ENCODE data around the gene LCE3A.

DNA sequence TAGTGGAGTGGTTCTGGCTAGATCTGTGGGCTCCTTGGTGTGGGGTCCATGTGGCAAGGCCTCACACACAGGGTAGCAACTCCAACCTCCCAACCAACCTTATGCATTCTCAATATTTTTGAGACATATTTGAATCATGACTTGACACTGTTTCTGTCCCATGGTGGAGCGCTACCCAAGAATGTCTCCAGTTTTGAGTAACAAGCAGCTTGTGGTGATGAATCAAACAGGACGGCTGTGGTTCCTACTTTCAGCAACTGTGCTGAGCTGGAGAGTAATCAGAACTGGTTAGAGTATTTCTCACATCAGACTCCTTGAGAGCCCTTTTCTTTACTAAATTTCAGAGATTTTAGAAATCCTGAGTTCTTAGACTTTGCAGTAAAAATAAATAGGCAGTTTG lies 45.7 kb downstream of the LCE3A start:
- TF ChIP-seq EZH2phosphoT487 (IDR thresholded peaks at IDR 0.05; ENCODE audit: borderline replicate concordance, low read length), result no peak
- TF ChIP-seq, protein P1, sequence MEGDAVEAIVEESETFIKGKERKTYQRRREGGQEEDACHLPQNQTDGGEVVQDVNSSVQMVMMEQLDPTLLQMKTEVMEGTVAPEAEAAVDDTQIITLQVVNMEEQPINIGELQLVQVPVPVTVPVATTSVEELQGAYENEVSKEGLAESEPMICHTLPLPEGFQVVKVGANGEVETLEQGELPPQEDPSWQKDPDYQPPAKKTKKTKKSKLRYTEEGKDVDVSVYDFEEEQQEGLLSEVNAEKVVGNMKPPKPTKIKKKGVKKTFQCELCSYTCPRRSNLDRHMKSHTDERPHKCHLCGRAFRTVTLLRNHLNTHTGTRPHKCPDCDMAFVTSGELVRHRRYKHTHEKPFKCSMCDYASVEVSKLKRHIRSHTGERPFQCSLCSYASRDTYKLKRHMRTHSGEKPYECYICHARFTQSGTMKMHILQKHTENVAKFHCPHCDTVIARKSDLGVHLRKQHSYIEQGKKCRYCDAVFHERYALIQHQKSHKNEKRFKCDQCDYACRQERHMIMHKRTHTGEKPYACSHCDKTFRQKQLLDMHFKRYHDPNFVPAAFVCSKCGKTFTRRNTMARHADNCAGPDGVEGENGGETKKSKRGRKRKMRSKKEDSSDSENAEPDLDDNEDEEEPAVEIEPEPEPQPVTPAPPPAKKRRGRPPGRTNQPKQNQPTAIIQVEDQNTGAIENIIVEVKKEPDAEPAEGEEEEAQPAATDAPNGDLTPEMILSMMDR (conservative IDR thresholded peaks at IDR 0.05; ENCODE audit: low read depth, low read length), result no peak
- TF ChIP-seq EZH2 (IDR thresholded peaks at IDR 0.05; ENCODE audit: low read length, unreplicated experiment), result no peak

Measured in PC-3 (cell line).